SK-N-SH (cell line): ENCODE results near the gene ARHGAP10. TPM values are rescaled to one million over a fixed set of nuclear protein-coding genes. Genes with fewer than 3 reads are reported as not detected.
"Not testable (repeated sequence)": the region's sequence is repeated elsewhere in the genome, so short reads cannot be mapped to it uniquely, and the experiment has no call there.

ENCODE experiments used
- CTCF ChIA-PET: fragments of 300-600, 350-600 bp; formaldehyde crosslinking; extraction: SDS; loops from one replicate; lab custom pipeline; 2021; lab: Yijun Ruan, JAX
- POLR2A ChIA-PET: fragments of 350-600 bp; sonication (Branson Sonifier 250); formaldehyde crosslinking; extraction: SDS; loops from one replicate; lab custom pipeline; 2020; ENCODE audit warnings: antibody characterized with exemption, inconsistent platforms; lab: Yijun Ruan, JAX
- DNase-seq: peaks from one replicate; pipeline ENCODE4 v3.0.0; 2012
- H2AFZ ChIP-seq: fragments of 200-600 bp; sonication (generic); 2 replicates; pipeline ENCODE4 v1.8.1; 2016; ENCODE audit warnings: antibody characterized with exemption, mild to moderate bottlenecking, low read depth
- H3F3A ChIP-seq: fragments of 200-600 bp; sonication (generic); replicated peaks from 2 replicates; pipeline ENCODE3; 2016; ENCODE audit warnings: antibody characterized with exemption, mild to moderate bottlenecking; ENCODE audit not compliant: insufficient read depth
- H3K27ac ChIP-seq, 2 experiments: fragments of 200-500 bp in 1 of 2; fragments of 200-600 bp in 1 of 2; sonication (Bioruptor generic) in 1 of 2; sonication (generic), shearing (Covaris generic) in 1 of 2; 2 replicates each; pipeline versions ENCODE4 v1.5.1 to v1.6.1; 2014 to 2016; ENCODE audit warnings: low read depth in 2 of 2, inconsistent platforms in 1 of 2, low read length in 1 of 2, mild to moderate bottlenecking in 1 of 2, mixed read lengths in 1 of 2
- H3K27me3 ChIP-seq: fragments of 200-600 bp; sonication (generic), shearing (Covaris generic); 2 replicates; pipeline ENCODE4 v1.6.1; 2016; ENCODE audit warnings: mixed run types; ENCODE audit not compliant: insufficient read depth
- H3K36me3 ChIP-seq, 2 experiments: fragments of 200-500 bp in 1 of 2; fragments of 200-600 bp in 1 of 2; sonication (Bioruptor generic) in 1 of 2; sonication (generic) in 1 of 2; replicated peaks in 1 of 2; 2 replicates each; pipeline versions ENCODE3 to v1.5.1; 2014 to 2016; ENCODE audit warnings: low read length in 1 of 2, mild to moderate bottlenecking in 1 of 2; ENCODE audit not compliant: insufficient read depth in 2 of 2, control insufficient read depth in 1 of 2
- H3K4me1 ChIP-seq, 2 experiments: fragments of 200-500 bp in 1 of 2; fragments of 200-600 bp in 1 of 2; sonication (Bioruptor generic) in 1 of 2; sonication (generic), shearing (Covaris generic) in 1 of 2; 2 replicates each; pipeline versions ENCODE4 v1.5.1 to v1.6.1; 2014 to 2016; ENCODE audit warnings: low read depth in 1 of 2, low read length in 1 of 2, mixed run types in 1 of 2; ENCODE audit not compliant: insufficient read depth in 2 of 2, control insufficient read depth in 1 of 2
- H3K4me2 ChIP-seq: fragments of 200-600 bp; sonication (generic), shearing (Covaris generic); 2 replicates; pipeline ENCODE4 v1.6.1; 2017; ENCODE audit warnings: mixed run types
- H3K4me3 ChIP-seq, 2 experiments: fragments of 200-500 bp in 1 of 2; fragments of 200-600 bp in 1 of 2; sonication (Bioruptor generic) in 1 of 2; sonication (generic), shearing (Covaris generic) in 1 of 2; 2 replicates each; pipeline versions ENCODE4 v1.5.1 to v1.8.1; 2014 to 2016; ENCODE audit warnings: low read depth in 2 of 2, inconsistent platforms in 1 of 2, low read length in 1 of 2, mild to moderate bottlenecking in 1 of 2, mixed read lengths in 1 of 2, moderate library complexity in 1 of 2
- H3K79me2 ChIP-seq: fragments of 200-600 bp; sonication (generic); 2 replicates; pipeline ENCODE4 v1.8.1; 2017; ENCODE audit warnings: mild to moderate bottlenecking; ENCODE audit not compliant: insufficient read depth
- H3K9ac ChIP-seq: fragments of 200-600 bp; sonication (generic); 2 replicates; pipeline ENCODE4 v1.6.1; 2017; ENCODE audit warnings: mixed run types
- H3K9me2 ChIP-seq: fragments of 200-600 bp; sonication (generic); 2 replicates; pipeline ENCODE4 v1.6.1; 2017; ENCODE audit warnings: mixed run types
- H3K9me3 ChIP-seq: fragments of 200-600 bp; sonication (generic); 2 replicates; pipeline ENCODE4 v1.6.1; 2017; ENCODE audit warnings: mixed run types, mild to moderate bottlenecking, moderate library complexity
- H4K20me1 ChIP-seq: fragments of 200-600 bp; sonication (generic); 2 replicates; pipeline ENCODE4 v1.6.1; 2017; ENCODE audit warnings: mild to moderate bottlenecking, mixed run types; ENCODE audit not compliant: insufficient read depth
- EZH2phosphoT487 ChIP-seq: fragments of 200-600 bp; sonication (generic); IDR thresholded peaks from 2 replicates; pipeline ENCODE4 v1.6.1; 2017; ENCODE audit warnings: low read depth, mixed run types, mild to moderate bottlenecking, antibody characterized with exemption, moderate library complexity, borderline replicate concordance
- FOSL2 ChIP-seq: IDR thresholded peaks from 2 replicates; pipeline ENCODE4 v1.4.0; 2012; ENCODE audit warnings: low read depth, mild to moderate bottlenecking, moderate library complexity, borderline replicate concordance
- GABPA ChIP-seq: IDR thresholded peaks from 2 replicates; pipeline ENCODE4 v1.4.0; 2012; ENCODE audit warnings: low read depth, mild to moderate bottlenecking
- GATA2 ChIP-seq: sonication (generic); formaldehyde crosslinking; IDR thresholded peaks from 2 replicates; pipeline ENCODE4 v1.5.0; 2020; ENCODE audit warnings: mild to moderate bottlenecking, missing genetic modification reagents
- MXI1 ChIP-seq: IDR thresholded peaks from 2 replicates; pipeline ENCODE4 v1.6.1; 2012; ENCODE audit warnings: mild to moderate bottlenecking, low read depth, low read length, improper control_type of control experiment
- NRF1 ChIP-seq: IDR thresholded peaks from 2 replicates; pipeline ENCODE4 v1.6.1; 2012; ENCODE audit warnings: low read depth, mild to moderate bottlenecking, low read length
- SIN3A ChIP-seq: IDR thresholded peaks from 2 replicates; pipeline ENCODE4 v1.6.1; 2012; ENCODE audit warnings: low read depth, mild to moderate bottlenecking, low read length, moderate library complexity, borderline replicate concordance
- TAF1 ChIP-seq: IDR thresholded peaks from 2 replicates; pipeline ENCODE4 v1.6.1; 2012; ENCODE audit warnings: low read depth, mild to moderate bottlenecking, low read length, moderate library complexity, borderline replicate concordance
- TCF12 ChIP-seq: IDR thresholded peaks from 2 replicates; pipeline ENCODE4 v1.4.0; 2012
- WGBS: methylation state at CpG from one replicate; pipeline ENCODE4 v1.1.6; 2017; ENCODE audit warnings: low lambda C conversion rate; 5-methylcytosine and 5-hydroxymethylcytosine counted together
- polyA plus RNA-seq, 3 experiments: library from polyadenylated mRNA; depleted of rRNA; stranded (reverse); fragments of >200 nt; gene quantifications; 2 replicates each; pipeline ENCODE4 v1.2.3, GENCODE V29; 2012
- TF ChIP-seq, protein P1 (sequence below): IDR thresholded peaks from 2 replicates; pipeline ENCODE4 v1.4.0; 2012; ENCODE audit warnings: low read depth
- TF ChIP-seq, protein P2 (sequence below): IDR thresholded peaks from 2 replicates; pipeline ENCODE4 v1.6.1; 2012; ENCODE audit warnings: mild to moderate bottlenecking, low read depth, low read length, moderate library complexity

ARHGAP10 gene
- polyA plus RNA-seq, 1 of the 3 experiments (the other 2 are of a cell fraction) = 15.1 TPM

- Histone ChIP-seq H3K9me3 (no peaks in the 10 kb centered on the region), H3F3A (no peaks in the 10 kb centered on the region), H3K36me3 (peaks cover 2 to 29% of the 10 kb centered on the region in 2 experiments), H4K20me1 (no peaks in the 10 kb centered on the region), H3K9me2 (no peaks in the 10 kb centered on the region), H3K4me2 (no peak overlapping the region), H3K79me2 (no peaks in the 10 kb centered on the region), H3K9ac (no peak overlapping the region), H3K27ac (no peak overlapping the region), H2AFZ (no peak overlapping the region), H3K4me3 (no peak overlapping the region), H3K27me3 (no peaks in the 10 kb centered on the region), H3K4me1 (peaks cover 0 to 2% of the 10 kb centered on the region in 2 experiments; a peak in 1 of 4 replicates)
- no peak for DNase-seq
- POLR2A ChIA-PET = interaction anchor here (0.6 kb wide), 1 partner anchor 12 kb away, joined by 3 read pairs; no protein-coding TSS in a partner anchor
- CTCF ChIA-PET = interaction anchor here (0.7 to 1.6 kb wide), 3 partner anchors 17 to 294 kb away, joined by 3 to 9 read pairs (median 5); no protein-coding TSS in a partner anchor
- TF ChIP-seq FOSL2 = no peak
- TF ChIP-seq SIN3A = no peak
- no peak for TF ChIP-seq EZH2phosphoT487
- TF ChIP-seq GATA2 (CRISPR knock-in tag) = no peak
- TF ChIP-seq, protein P1, sequence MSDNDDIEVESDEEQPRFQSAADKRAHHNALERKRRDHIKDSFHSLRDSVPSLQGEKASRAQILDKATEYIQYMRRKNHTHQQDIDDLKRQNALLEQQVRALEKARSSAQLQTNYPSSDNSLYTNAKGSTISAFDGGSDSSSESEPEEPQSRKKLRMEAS = no peak
- no peak for TF ChIP-seq TAF1
- TF ChIP-seq TCF12 = no peak
- no peak for TF ChIP-seq GABPA
- WGBS = 98% methylated on average over 2 of the region's 2 CpGs
Measured at GRCh38 chr4:147884536-147884935, 152.6 kb downstream of the ARHGAP10 start.

DNA sequence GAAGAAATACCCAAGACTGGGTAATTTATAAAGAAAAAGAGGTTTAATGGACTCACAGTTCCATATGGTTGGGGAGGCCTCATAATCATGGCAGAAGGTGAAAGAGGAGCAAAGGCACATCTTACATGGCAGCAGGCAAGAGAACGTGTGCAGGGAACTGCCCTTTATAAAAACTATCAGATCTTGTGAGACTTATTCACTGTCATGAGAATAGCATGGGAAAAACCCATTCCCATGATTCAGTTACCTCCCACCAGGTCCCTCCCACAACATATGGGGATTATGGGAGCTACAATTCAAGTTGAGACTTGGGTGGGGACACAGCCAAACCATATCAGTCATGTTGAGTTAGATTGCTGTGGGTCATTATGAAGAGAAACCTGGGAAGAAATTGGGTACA lies 153.3 kb downstream of the ARHGAP10 start:
- H3K9ac ChIP-seq, H3K4me1 ChIP-seq, DNase-seq, H2AFZ ChIP-seq, H3K79me2 ChIP-seq, H3K27me3 ChIP-seq, H4K20me1 ChIP-seq, H3K4me3 ChIP-seq, H3K9me2 ChIP-seq, H3K27ac ChIP-seq, H3F3A ChIP-seq, H3K4me2 ChIP-seq, POLR2A ChIA-PET, H3K9me3 ChIP-seq: not testable (repeated sequence)
- CTCF ChIA-PET = interaction anchor here (0.7 to 1.6 kb wide), 2 partner anchors 18 to 182 kb away, joined by 3 to 9 read pairs; no protein-coding TSS in a partner anchor
- peaks cover 2 to 29% of the 10 kb centered on the region in 2 experiments for H3K36me3 ChIP-seq
- 91% methylated on average over 1 of the region's 1 CpG for WGBS

GRCh38 chr4:147891476-147892115 lies 159.7 kb downstream of the ARHGAP10 start:
- H3F3A ChIP-seq = peaks cover 11% of the 10 kb centered on the region
- H3K79me2 ChIP-seq = peaks cover 8% of the 10 kb centered on the region; the same call in 1 of the 2 replicates
- ChIA-PET POLR2A (no interaction called here), CTCF (interaction anchor here (3.3 kb wide), 1 partner anchor 25 kb away, joined by 18 read pairs; no protein-coding TSS in a partner anchor)
- no peak overlapping the region for H3K27ac ChIP-seq
- peaks cover 2 to 25% of the 10 kb centered on the region in 2 experiments for H3K36me3 ChIP-seq
- no peaks in the 10 kb centered on the region for H3K27me3 ChIP-seq
- TF ChIP-seq, protein P1 = no peak
- no peak for TF ChIP-seq NRF1
- TF ChIP-seq GATA2 (CRISPR knock-in tag) = no peak
- TF ChIP-seq, protein P2, sequence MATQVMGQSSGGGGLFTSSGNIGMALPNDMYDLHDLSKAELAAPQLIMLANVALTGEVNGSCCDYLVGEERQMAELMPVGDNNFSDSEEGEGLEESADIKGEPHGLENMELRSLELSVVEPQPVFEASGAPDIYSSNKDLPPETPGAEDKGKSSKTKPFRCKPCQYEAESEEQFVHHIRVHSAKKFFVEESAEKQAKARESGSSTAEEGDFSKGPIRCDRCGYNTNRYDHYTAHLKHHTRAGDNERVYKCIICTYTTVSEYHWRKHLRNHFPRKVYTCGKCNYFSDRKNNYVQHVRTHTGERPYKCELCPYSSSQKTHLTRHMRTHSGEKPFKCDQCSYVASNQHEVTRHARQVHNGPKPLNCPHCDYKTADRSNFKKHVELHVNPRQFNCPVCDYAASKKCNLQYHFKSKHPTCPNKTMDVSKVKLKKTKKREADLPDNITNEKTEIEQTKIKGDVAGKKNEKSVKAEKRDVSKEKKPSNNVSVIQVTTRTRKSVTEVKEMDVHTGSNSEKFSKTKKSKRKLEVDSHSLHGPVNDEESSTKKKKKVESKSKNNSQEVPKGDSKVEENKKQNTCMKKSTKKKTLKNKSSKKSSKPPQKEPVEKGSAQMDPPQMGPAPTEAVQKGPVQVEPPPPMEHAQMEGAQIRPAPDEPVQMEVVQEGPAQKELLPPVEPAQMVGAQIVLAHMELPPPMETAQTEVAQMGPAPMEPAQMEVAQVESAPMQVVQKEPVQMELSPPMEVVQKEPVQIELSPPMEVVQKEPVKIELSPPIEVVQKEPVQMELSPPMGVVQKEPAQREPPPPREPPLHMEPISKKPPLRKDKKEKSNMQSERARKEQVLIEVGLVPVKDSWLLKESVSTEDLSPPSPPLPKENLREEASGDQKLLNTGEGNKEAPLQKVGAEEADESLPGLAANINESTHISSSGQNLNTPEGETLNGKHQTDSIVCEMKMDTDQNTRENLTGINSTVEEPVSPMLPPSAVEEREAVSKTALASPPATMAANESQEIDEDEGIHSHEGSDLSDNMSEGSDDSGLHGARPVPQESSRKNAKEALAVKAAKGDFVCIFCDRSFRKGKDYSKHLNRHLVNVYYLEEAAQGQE = no peak
- TF ChIP-seq MXI1 = no peak
- no peaks in the 10 kb centered on the region for H3K4me1 ChIP-seq
- H3K9me3 ChIP-seq = peaks cover 17% of the 10 kb centered on the region
- no peaks in the 10 kb centered on the region for H4K20me1 ChIP-seq
- DNase-seq = no peak
- no peak overlapping the region for H2AFZ ChIP-seq
- no peak overlapping the region for H3K4me2 ChIP-seq
- 88% methylated on average over 6 of the region's 6 CpGs for WGBS
- H3K9me2 ChIP-seq = no peaks in the 10 kb centered on the region
- H3K9ac ChIP-seq = no peak overlapping the region
- H3K4me3 ChIP-seq = no peak overlapping the region
